ENCODE results near the gene TBC1D25.
A peak's percentile ranks its signal among the peaks of the same experiment; 100 is the strongest.

Gene TBC1D25

GRCh38 chrX:48539345-48540027 is at the start of gene TBC1D25:
Gene TBC1D25, plus strand, starts transcription at chrX:48539714. Its CDS starts 84 bp downstream, at chrX:48539798.
- Histone ChIP-seq H3K4me3 (ENCODE audit: low read depth, low read length) (peak within 1 kb of the TSS; percentile 90), H3K27ac (ENCODE audit: low read depth, low read length) (peak within 1 kb of the TSS; percentile 62; the same call in 1 of the 2 replicates), H2AFZ (ENCODE audit: low read length, unreplicated experiment) (no peak within 1 kb of the TSS), H3K36me3 (ENCODE audit: insufficient read depth, low read length) (no peaks in the 10 kb centered on the region), H3K79me2 (ENCODE audit: control insufficient read depth, insufficient read depth, low read length, unreplicated experiment) (peaks cover 15% of the 10 kb centered on the region), H3K27me3 (ENCODE audit: insufficient read depth, low read length) (no peaks in the 10 kb centered on the region), H3K4me1 (ENCODE audit: control insufficient read depth, insufficient read depth, low read length, unreplicated experiment) (peaks cover 9% of the 10 kb centered on the region)

DNA sequence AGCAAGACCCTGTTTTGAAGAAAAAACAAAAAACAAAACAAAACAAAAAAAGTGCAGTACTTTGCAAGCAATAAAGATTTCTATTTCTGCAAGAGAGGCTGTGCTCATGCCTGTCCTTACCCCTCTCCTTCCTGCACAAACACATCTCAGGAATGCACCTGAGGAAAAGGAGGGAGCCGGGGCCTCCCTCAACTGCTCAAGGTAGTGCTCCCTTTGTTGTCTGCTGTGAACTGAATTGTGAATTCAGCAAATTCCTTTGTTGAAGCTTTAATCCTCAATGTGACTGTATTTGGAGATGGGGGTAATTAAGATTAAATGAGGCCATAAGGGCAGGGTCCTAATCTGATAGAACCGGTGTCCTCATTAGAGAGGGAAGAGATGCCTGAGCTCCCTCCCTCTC is 49.6 kb upstream of the TBC1D25 start:
- Histone ChIP-seq H3K27me3 (ENCODE audit: insufficient read depth, low read length) (no peaks in the 10 kb centered on the region), H2AFZ (ENCODE audit: low read length, unreplicated experiment) (no peak overlapping the region), H3K4me1 (ENCODE audit: control insufficient read depth, insufficient read depth, low read length, unreplicated experiment) (peaks cover 50% of the 10 kb centered on the region), H3K36me3 (ENCODE audit: insufficient read depth, low read length) (no peaks in the 10 kb centered on the region), H3K4me3 (ENCODE audit: low read depth, low read length) (no peak overlapping the region), H3K27ac (ENCODE audit: low read depth, low read length) (peak overlapping the region; percentile 52; the same call in 1 of the 2 replicates), H3K79me2 (ENCODE audit: control insufficient read depth, insufficient read depth, low read length, unreplicated experiment) (no peaks in the 10 kb centered on the region)

- Histone ChIP-seq H3K4me1 (ENCODE audit: control insufficient read depth, insufficient read depth, low read length, unreplicated experiment) (peaks cover 50% of the 10 kb centered on the region), H3K79me2 (ENCODE audit: control insufficient read depth, insufficient read depth, low read length, unreplicated experiment) (no peaks in the 10 kb centered on the region), H3K4me3 (ENCODE audit: low read depth, low read length) (no peak overlapping the region), H3K27me3 (ENCODE audit: insufficient read depth, low read length) (no peaks in the 10 kb centered on the region), H3K36me3 (ENCODE audit: insufficient read depth, low read length) (no peaks in the 10 kb centered on the region), H3K27ac (ENCODE audit: low read depth, low read length) (peak overlapping the region; percentile 52), H2AFZ (ENCODE audit: low read length, unreplicated experiment) (no peak overlapping the region)
These were observed 48.9 kb upstream of the TBC1D25 start for GRCh38 chrX:48490661-48491060.

GRCh38 chrX:48491809-48492208 is 47.7 kb upstream of the TBC1D25 start:
- peak overlapping the region; percentile 66 for H3K27ac ChIP-seq (ENCODE audit: low read depth, low read length)

GRCh38 chrX:48492293-48492910 is 47.1 kb upstream of the TBC1D25 start:
- no peaks in the 10 kb centered on the region for H3K27me3 ChIP-seq (ENCODE audit: insufficient read depth, low read length)
- no peak overlapping the region for H2AFZ ChIP-seq (ENCODE audit: low read length, unreplicated experiment)
- H3K4me1 ChIP-seq (ENCODE audit: control insufficient read depth, insufficient read depth, low read length, unreplicated experiment), result peaks cover 49% of the 10 kb centered on the region
- H3K4me3 ChIP-seq (ENCODE audit: low read depth, low read length), result no peak overlapping the region
- no peaks in the 10 kb centered on the region for H3K79me2 ChIP-seq (ENCODE audit: control insufficient read depth, insufficient read depth, low read length, unreplicated experiment)
- peak overlapping the region; percentile 66 for H3K27ac ChIP-seq (ENCODE audit: low read depth, low read length)
- H3K36me3 ChIP-seq (ENCODE audit: insufficient read depth, low read length), result no peaks in the 10 kb centered on the region

More at GRCh38 chrX:48491809-48492208, 47.7 kb upstream of the TBC1D25 start:
- Histone ChIP-seq H3K27me3 (ENCODE audit: insufficient read depth, low read length) (no peaks in the 10 kb centered on the region), H3K4me3 (ENCODE audit: low read depth, low read length) (no peak overlapping the region), H3K4me1 (ENCODE audit: control insufficient read depth, insufficient read depth, low read length, unreplicated experiment) (peaks cover 51% of the 10 kb centered on the region), H3K36me3 (ENCODE audit: insufficient read depth, low read length) (no peaks in the 10 kb centered on the region), H2AFZ (ENCODE audit: low read length, unreplicated experiment) (no peak overlapping the region), H3K79me2 (ENCODE audit: control insufficient read depth, insufficient read depth, low read length, unreplicated experiment) (no peaks in the 10 kb centered on the region)

- Histone ChIP-seq H3K27ac (ENCODE audit: low read depth, low read length) (peak overlapping the region; percentile 66; the same call in 1 of the 2 replicates), H3K4me1 (ENCODE audit: control insufficient read depth, insufficient read depth, low read length, unreplicated experiment) (peaks cover 51% of the 10 kb centered on the region), H3K79me2 (ENCODE audit: control insufficient read depth, insufficient read depth, low read length, unreplicated experiment) (no peaks in the 10 kb centered on the region), H3K27me3 (ENCODE audit: insufficient read depth, low read length) (no peaks in the 10 kb centered on the region), H3K4me3 (ENCODE audit: low read depth, low read length) (no peak overlapping the region), H2AFZ (ENCODE audit: low read length, unreplicated experiment) (no peak overlapping the region), H3K36me3 (ENCODE audit: insufficient read depth, low read length) (no peaks in the 10 kb centered on the region)
These were observed 45.6 kb upstream of the TBC1D25 start for GRCh38 chrX:48493890-48494364.

- Histone ChIP-seq H3K27me3 (ENCODE audit: insufficient read depth, low read length) (no peaks in the 10 kb centered on the region), H3K79me2 (ENCODE audit: control insufficient read depth, insufficient read depth, low read length, unreplicated experiment) (no peaks in the 10 kb centered on the region), H3K27ac (ENCODE audit: low read depth, low read length) (no peak overlapping the region), H3K4me3 (ENCODE audit: low read depth, low read length) (no peak overlapping the region), H3K36me3 (ENCODE audit: insufficient read depth, low read length) (no peaks in the 10 kb centered on the region), H3K4me1 (ENCODE audit: control insufficient read depth, insufficient read depth, low read length, unreplicated experiment) (peaks cover 37% of the 10 kb centered on the region), H2AFZ (ENCODE audit: low read length, unreplicated experiment) (no peak overlapping the region)
These were observed 42.9 kb upstream of the TBC1D25 start for GRCh38 chrX:48496660-48497059.

GRCh38 chrX:48497871-48498270 is 41.6 kb upstream of the TBC1D25 start:
- Histone ChIP-seq H2AFZ (ENCODE audit: low read length, unreplicated experiment) (no peak overlapping the region), H3K27ac (ENCODE audit: low read depth, low read length) (peak overlapping the region; percentile 70), H3K27me3 (ENCODE audit: insufficient read depth, low read length) (no peaks in the 10 kb centered on the region)

DNA sequence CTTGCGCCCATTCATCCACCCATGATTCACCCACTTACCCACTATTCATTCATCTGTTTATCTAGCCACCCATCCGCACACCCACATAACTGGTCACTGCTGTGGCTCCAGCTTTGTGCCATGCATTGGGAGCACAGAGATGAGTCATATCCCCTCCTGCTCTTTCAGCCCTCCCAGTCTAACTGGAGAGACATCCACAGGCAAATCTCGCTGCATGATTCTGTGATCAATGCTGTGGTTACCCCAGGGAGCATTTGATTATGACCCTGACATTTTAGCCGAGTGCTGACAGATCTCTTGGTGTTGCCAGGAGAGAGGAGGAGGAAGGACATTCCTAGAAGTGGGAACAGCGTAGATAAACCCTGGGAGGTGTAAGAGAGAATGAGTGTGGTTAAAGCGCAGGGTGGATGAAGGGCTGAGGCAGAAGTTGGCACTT is 41.1 kb upstream of the TBC1D25 start:
- H3K27me3 ChIP-seq (ENCODE audit: insufficient read depth, low read length), result no peaks in the 10 kb centered on the region
- no peak overlapping the region for H2AFZ ChIP-seq (ENCODE audit: low read length, unreplicated experiment)
- H3K27ac ChIP-seq (ENCODE audit: low read depth, low read length), result peak overlapping the region; percentile 70

More at GRCh38 chrX:48497871-48498270, 41.6 kb upstream of the TBC1D25 start:
- H3K4me1 ChIP-seq (ENCODE audit: control insufficient read depth, insufficient read depth, low read length, unreplicated experiment), result peaks cover 25% of the 10 kb centered on the region
- H3K4me3 ChIP-seq (ENCODE audit: low read depth, low read length), result no peak overlapping the region
- H3K36me3 ChIP-seq (ENCODE audit: insufficient read depth, low read length), result no peaks in the 10 kb centered on the region
- no peaks in the 10 kb centered on the region for H3K79me2 ChIP-seq (ENCODE audit: control insufficient read depth, insufficient read depth, low read length, unreplicated experiment)

DNA sequence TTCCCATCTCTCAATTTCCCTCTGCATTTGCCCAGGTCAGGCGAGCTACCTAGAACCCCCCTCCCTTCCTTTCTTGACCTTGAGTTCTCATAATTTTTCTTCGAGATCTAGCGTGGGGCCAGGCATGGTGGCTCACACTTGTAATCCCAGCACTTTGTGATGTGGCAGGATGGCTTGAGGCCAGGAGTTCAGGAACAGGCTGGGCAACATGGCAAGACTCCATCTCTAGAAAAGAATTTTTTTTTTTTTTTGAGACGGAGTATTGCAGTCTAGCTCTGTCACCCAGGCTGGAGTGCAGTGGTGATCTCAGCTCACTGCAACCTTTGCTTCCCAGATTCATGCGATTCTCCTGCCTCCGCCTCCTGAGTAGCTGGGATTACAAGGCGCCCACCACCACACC is 35.3 kb upstream of the TBC1D25 start:
- no peak overlapping the region for H2AFZ ChIP-seq (ENCODE audit: low read length, unreplicated experiment)
- H3K4me1 ChIP-seq (ENCODE audit: control insufficient read depth, insufficient read depth, low read length, unreplicated experiment), result peaks cover 12% of the 10 kb centered on the region
- no peak overlapping the region for H3K4me3 ChIP-seq (ENCODE audit: low read depth, low read length)
- H3K79me2 ChIP-seq (ENCODE audit: control insufficient read depth, insufficient read depth, low read length, unreplicated experiment), result peaks cover 3% of the 10 kb centered on the region
- no peak overlapping the region for H3K27ac ChIP-seq (ENCODE audit: low read depth, low read length)
- H3K36me3 ChIP-seq (ENCODE audit: insufficient read depth, low read length), result no peaks in the 10 kb centered on the region
- no peaks in the 10 kb centered on the region for H3K27me3 ChIP-seq (ENCODE audit: insufficient read depth, low read length)

More for the DNA sequence above, 41.1 kb upstream of the TBC1D25 start:
- no peak overlapping the region for H3K4me3 ChIP-seq (ENCODE audit: low read depth, low read length)
- H3K4me1 ChIP-seq (ENCODE audit: control insufficient read depth, insufficient read depth, low read length, unreplicated experiment), result peaks cover 20% of the 10 kb centered on the region
- no peaks in the 10 kb centered on the region for H3K36me3 ChIP-seq (ENCODE audit: insufficient read depth, low read length)
- H3K79me2 ChIP-seq (ENCODE audit: control insufficient read depth, insufficient read depth, low read length, unreplicated experiment), result no peaks in the 10 kb centered on the region

DNA sequence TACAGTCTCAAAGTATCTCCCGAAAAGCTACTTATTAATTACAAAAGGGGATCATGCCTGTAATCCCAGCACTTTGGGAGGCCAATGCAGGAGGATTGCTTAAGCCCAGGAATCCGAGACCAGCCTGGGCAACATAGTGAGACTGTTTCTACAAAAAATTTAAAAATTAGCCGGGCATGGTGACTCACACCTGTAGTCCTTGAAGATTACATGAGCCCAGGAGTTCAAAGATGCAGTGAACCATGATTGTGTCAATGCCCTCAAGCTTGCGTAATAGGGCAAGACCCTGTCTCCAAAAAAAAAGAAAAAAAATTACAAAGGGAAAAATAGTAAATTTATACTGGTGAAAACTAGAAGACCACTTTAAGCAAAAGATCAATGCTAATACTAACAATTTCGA is 34.0 kb upstream of the TBC1D25 start:
- peak overlapping the region; percentile 37 for H3K27ac ChIP-seq (ENCODE audit: low read depth, low read length)

More for the DNA sequence above, 34.0 kb upstream of the TBC1D25 start:
- H2AFZ ChIP-seq (ENCODE audit: low read length, unreplicated experiment), result no peak overlapping the region
- peaks cover 5% of the 10 kb centered on the region for H3K79me2 ChIP-seq (ENCODE audit: control insufficient read depth, insufficient read depth, low read length, unreplicated experiment)
- H3K36me3 ChIP-seq (ENCODE audit: insufficient read depth, low read length), result no peaks in the 10 kb centered on the region
- H3K4me3 ChIP-seq (ENCODE audit: low read depth, low read length), result no peak overlapping the region
- no peaks in the 10 kb centered on the region for H3K27me3 ChIP-seq (ENCODE audit: insufficient read depth, low read length)
- peaks cover 18% of the 10 kb centered on the region for H3K4me1 ChIP-seq (ENCODE audit: control insufficient read depth, insufficient read depth, low read length, unreplicated experiment)

Data from ACC112 (cell line).